Keratinocyte (primary cell): ENCODE measurements around the gene NUAK1. TPM values are rescaled to one million over a fixed set of nuclear protein-coding genes. Genes with fewer than 3 reads are reported as not detected.

Experiments used
- DNase-seq: peaks from one replicate; pipeline ENCODE4 v3.0.0-alpha.2; 2011; ENCODE audit warnings: low read depth, missing footprints, low spot score
- FAIRE-seq: peaks from 2 replicates; lab custom pipeline; 2011; peaks lifted over from hg19 to GRCh38; lab: Jason Lieb, UNC
- H2AFZ ChIP-seq: 2 replicates; pipeline ENCODE4 v1.6.0; 2012; ENCODE audit warnings: low read length, control low read depth, inconsistent platforms; ENCODE audit not compliant: control insufficient read depth
- H3K27ac ChIP-seq: 2 replicates; pipeline ENCODE4 v1.5.1; 2011; ENCODE audit warnings: low read length; ENCODE audit not compliant: control insufficient read depth, insufficient read depth
- H3K27me3 ChIP-seq: 3 replicates; pipeline ENCODE4 v1.6.0; 2011; ENCODE audit warnings: low read length; ENCODE audit not compliant: control insufficient read depth, insufficient read depth; ENCODE audit errors: extremely low read depth
- H3K36me3 ChIP-seq, 2 experiments: 2 replicates in 1 of 2; 3 replicates in 1 of 2; pipeline ENCODE4 v1.5.1; 2011; ENCODE audit warnings: low read length in 2 of 2, mild to moderate bottlenecking in 1 of 2; ENCODE audit not compliant: control insufficient read depth in 2 of 2, insufficient read depth in 2 of 2; ENCODE audit errors: extremely low read depth in 1 of 2
- H3K4me1 ChIP-seq: 3 replicates; pipeline ENCODE4 v1.5.1; 2011; ENCODE audit warnings: low read length; ENCODE audit not compliant: control insufficient read depth, insufficient read depth; ENCODE audit errors: extremely low read depth
- H3K4me2 ChIP-seq: 3 replicates; pipeline ENCODE4 v1.6.0; 2011; ENCODE audit warnings: low read depth, low read length; ENCODE audit not compliant: control insufficient read depth, insufficient read depth; ENCODE audit errors: extremely low read depth
- H3K4me3 ChIP-seq, 3 experiments: fragments of 200-600 bp in 1 of 3; sonication (generic) in 1 of 3; 2 replicates in 2 of 3; 3 replicates in 1 of 3; pipeline ENCODE4 v1.5.1; 2011 to 2016; ENCODE audit warnings: low read length in 3 of 3, mild to moderate bottlenecking in 3 of 3, control low read depth in 2 of 3, inconsistent platforms in 1 of 3, low read depth in 1 of 3, mixed read lengths in 1 of 3, mixed run types in 1 of 3, moderate library complexity in 1 of 3; ENCODE audit not compliant: control insufficient read depth in 2 of 3, insufficient read depth in 2 of 3; ENCODE audit errors: extremely low read depth in 1 of 3
- H3K79me2 ChIP-seq: 2 replicates; pipeline ENCODE4 v1.6.0; 2012; ENCODE audit warnings: low read length; ENCODE audit not compliant: control insufficient read depth, insufficient read depth
- H3K9ac ChIP-seq: 3 replicates; pipeline ENCODE4 v1.6.0; 2011; ENCODE audit warnings: low read length; ENCODE audit not compliant: control insufficient read depth, insufficient read depth; ENCODE audit errors: extremely low read depth
- H3K9me1 ChIP-seq: 3 replicates; pipeline ENCODE4 v1.6.0; 2011; ENCODE audit warnings: low read length; ENCODE audit not compliant: control insufficient read depth, insufficient read depth; ENCODE audit errors: extremely low read depth
- H3K9me3 ChIP-seq: 2 replicates; pipeline ENCODE4 v1.5.1; 2012; ENCODE audit warnings: low read depth, low read length; ENCODE audit not compliant: control insufficient read depth
- H4K20me1 ChIP-seq: 3 replicates; pipeline ENCODE4 v1.6.0; 2011; ENCODE audit warnings: low read length; ENCODE audit not compliant: control insufficient read depth, insufficient read depth; ENCODE audit errors: extremely low read depth
- CTCF ChIP-seq, 3 experiments: IDR thresholded peaks in 1 of 3; conservative IDR thresholded peaks in 1 of 3; optimal IDR thresholded peaks in 1 of 3; 2 replicates in 2 of 3; 3 replicates in 1 of 3; pipeline versions ENCODE3 to v1.5.1; 2011; ENCODE audit warnings: low read length in 3 of 3, mild to moderate bottlenecking in 3 of 3, moderate library complexity in 2 of 3, control low read depth in 1 of 3, inconsistent platforms in 1 of 3; ENCODE audit not compliant: insufficient read depth in 2 of 3; ENCODE audit errors: extremely low read depth in 1 of 3
- EZH2 ChIP-seq: IDR thresholded peaks from one replicate; pipeline ENCODE4 v1.6.1; 2012; ENCODE audit warnings: inconsistent platforms, mild to moderate bottlenecking, low read length, moderate library complexity
- dilution Hi-C: fragments of 300-500 bp; cut with MboI; formaldehyde crosslinking; loops from one replicate; pipeline ENCODE4 v1.7.0; 2020; ENCODE audit warnings: low sequenced_read_pairs; ENCODE audit not compliant: extremely low pct_ligation_motif_present
- polyA plus RNA-seq, 5 experiments: library from polyadenylated mRNA; depleted of rRNA in 3 of 5; stranded (reverse) in 3 of 5; stranded (forward) in 1 of 5; unstranded in 1 of 5; fragments of >200 nt; gene quantifications; 1 replicate in 1 of 5; 2 replicates in 3 of 5; 3 replicates in 1 of 5; pipeline versions ENCODE4 v1.2.1 to v1.2.3, GENCODE V29; 2011 to 2012; ENCODE audit warnings: missing spikeins in 2 of 5, low read depth in 1 of 5, low replicate concordance in 1 of 5

NUAK1 gene
- polyA plus RNA-seq, 1 donor (not counting 4 experiments of a cell fraction or from before 2014, with no cell fraction given), result 12.3 TPM

DNA sequence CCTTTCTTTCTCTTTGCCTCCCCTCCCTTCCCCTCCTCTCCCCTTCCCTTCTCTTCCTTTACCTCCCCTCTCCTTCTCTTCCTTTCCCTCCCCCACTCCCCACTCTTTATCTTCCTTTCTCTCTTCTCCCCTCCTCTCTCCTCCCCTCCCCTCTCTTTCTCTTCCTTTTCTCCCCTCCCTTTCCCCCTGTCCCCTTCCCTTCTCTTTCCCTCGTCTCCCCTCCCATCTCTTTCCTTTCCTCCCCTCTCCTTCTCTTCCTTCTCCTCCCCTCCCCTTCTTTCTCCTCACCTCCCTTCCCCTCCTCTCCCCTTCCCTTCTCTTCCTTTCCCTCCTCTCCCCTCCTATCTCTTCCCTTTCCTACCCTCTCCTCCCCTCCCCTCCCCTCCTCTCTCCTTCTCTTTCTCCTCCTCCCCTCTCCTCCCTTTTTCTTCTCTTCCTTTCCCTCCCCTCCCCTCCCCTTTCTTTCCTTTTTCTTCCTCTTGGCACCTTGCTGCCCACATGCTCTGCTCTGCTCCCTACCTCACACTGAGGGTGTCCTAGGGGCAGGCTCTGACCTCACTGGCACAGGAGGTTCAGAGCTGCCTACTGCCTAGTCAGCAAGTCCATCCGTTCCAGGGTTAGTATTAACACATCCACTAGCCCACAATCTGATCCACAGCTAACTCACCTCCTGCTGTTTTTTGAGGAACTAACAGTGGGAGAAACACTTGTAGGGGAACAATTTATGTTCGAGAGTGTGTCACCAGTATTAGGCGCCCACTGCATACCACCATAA is 101.0 kb downstream of the NUAK1 start:
- TF ChIP-seq EZH2, result no peak
- TF ChIP-seq CTCF (optimal IDR thresholded peaks at IDR 0.05 in 1 of 3, IDR thresholded peaks at IDR 0.05 in 1 of 3, conservative IDR thresholded peaks at IDR 0.05 in 1 of 3; ENCODE audit: extremely low read depth in 1 of 3, insufficient read depth in 2 of 3, low read length in 3 of 3), result no peak
- dilution Hi-C loops, result no loop called here
- H3K4me3 ChIP-seq, result no peak overlapping the region
- no peak overlapping the region for H3K4me2 ChIP-seq
- no peak overlapping the region for H3K9ac ChIP-seq
- no peak overlapping the region for H2AFZ ChIP-seq
- no peaks in the 10 kb centered on the region for H3K79me2 ChIP-seq
- H3K4me1 ChIP-seq, result no peaks in the 10 kb centered on the region
- H3K9me3 ChIP-seq, result no peaks in the 10 kb centered on the region
- no peaks in the 10 kb centered on the region for H4K20me1 ChIP-seq
- no peaks in the 10 kb centered on the region for H3K36me3 ChIP-seq
- no peaks in the 10 kb centered on the region for H3K9me1 ChIP-seq
- DNase-seq (no peak), FAIRE-seq (no peak)
- H3K27me3 ChIP-seq, result no peaks in the 10 kb centered on the region
- no peak overlapping the region for H3K27ac ChIP-seq

GRCh38 chr12:106035421-106035820 is 103.3 kb downstream of the NUAK1 start:
- H3K4me1 ChIP-seq, result peaks cover 17% of the 10 kb centered on the region
- H3K4me2 ChIP-seq, result no peak overlapping the region
- no peaks in the 10 kb centered on the region for H4K20me1 ChIP-seq
- H3K36me3 ChIP-seq, result no peaks in the 10 kb centered on the region
- H3K27ac ChIP-seq, result no peak overlapping the region
- no peaks in the 10 kb centered on the region for H3K79me2 ChIP-seq
- TF ChIP-seq CTCF (optimal IDR thresholded peaks at IDR 0.05 in 1 of 3, IDR thresholded peaks at IDR 0.05 in 1 of 3, conservative IDR thresholded peaks at IDR 0.05 in 1 of 3; ENCODE audit: extremely low read depth in 1 of 3, insufficient read depth in 2 of 3, low read length in 3 of 3) (no peak), EZH2 (no peak)
- dilution Hi-C loops, result no loop called here
- H3K4me3 ChIP-seq, result no peak overlapping the region
- no peaks in the 10 kb centered on the region for H3K9me3 ChIP-seq
- H3K27me3 ChIP-seq, result no peaks in the 10 kb centered on the region
- no peak overlapping the region for H3K9ac ChIP-seq
- no peaks in the 10 kb centered on the region for H3K9me1 ChIP-seq
- H2AFZ ChIP-seq, result no peak overlapping the region
- FAIRE-seq (no peak), DNase-seq (no peak)
